T-helper 2 cell treated with Interferon-gamma antibody and Interleukin-4, amounts not matched to agents 5 μg/mL and 100 μg/mL, for 36 hours (primary cell): ENCODE results near the gene DNAJB9.
"Not testable (repeated sequence)": the region's sequence is repeated elsewhere in the genome, so short reads cannot be mapped to it uniquely, and the experiment has no call there.

ENCODE experiments used
- DNase-seq: peaks from one replicate; pipeline ENCODE4 v3.0.0; 2021; ENCODE audit warnings: low spot score
- H3K27ac Mint-ChIP-seq: one replicate; pipeline ENCODE4 v1.8.0; 2021; ENCODE audit warnings: mild to moderate bottlenecking, mixed read lengths
- H3K27me3 Mint-ChIP-seq: one replicate; pipeline ENCODE4 v1.8.0; 2021; ENCODE audit warnings: low read depth, mixed read lengths
- H3K36me3 Mint-ChIP-seq: one replicate; pipeline ENCODE4 v1.8.0; 2021; ENCODE audit warnings: low read depth, mixed read lengths
- H3K4me1 Mint-ChIP-seq: one replicate; pipeline ENCODE4 v1.8.0; 2021; ENCODE audit warnings: low read depth, mixed read lengths
- H3K4me3 Mint-ChIP-seq: one replicate; pipeline ENCODE4 v1.8.0; 2022; ENCODE audit warnings: mild to moderate bottlenecking, moderate library complexity, mixed read lengths
- H3K9me3 Mint-ChIP-seq: one replicate; pipeline ENCODE4 v1.8.0; 2021; ENCODE audit warnings: mixed read lengths

The DNAJB9 gene

GRCh38 chr7:108548141-108548896 lies 21.4 kb upstream of the DNAJB9 start:
- not testable (repeated sequence) for H3K4me1 Mint-ChIP-seq, H3K9me3 Mint-ChIP-seq, H3K27ac Mint-ChIP-seq, DNase-seq, H3K4me3 Mint-ChIP-seq, H3K36me3 Mint-ChIP-seq, H3K27me3 Mint-ChIP-seq

- H3K27ac Mint-ChIP-seq, H3K4me1 Mint-ChIP-seq, H3K4me3 Mint-ChIP-seq, H3K27me3 Mint-ChIP-seq, DNase-seq: not testable (repeated sequence)
- Mint-ChIP-seq H3K9me3 (peaks cover 34% of the 10 kb centered on the region), H3K36me3 (peaks cover 40% of the 10 kb centered on the region)
Measured at GRCh38 chr7:108556665-108557064, 13.0 kb upstream of the DNAJB9 start.

- Mint-ChIP-seq H3K36me3 (peaks cover 42% of the 10 kb centered on the region), H3K27ac (no peak overlapping the region), H3K27me3 (no peaks in the 10 kb centered on the region), H3K4me1 (peaks cover under 1% of the 10 kb centered on the region), H3K4me3 (no peak overlapping the region), H3K9me3 (peaks cover 34% of the 10 kb centered on the region)
- no peak for DNase-seq
Measured at GRCh38 chr7:108557191-108557590, 12.5 kb upstream of the DNAJB9 start.

GRCh38 chr7:108557617-108558016 lies 12.1 kb upstream of the DNAJB9 start:
- peaks cover 2% of the 10 kb centered on the region for H3K4me1 Mint-ChIP-seq
- peaks cover 46% of the 10 kb centered on the region for H3K36me3 Mint-ChIP-seq
- DNase-seq, result no peak

GRCh38 chr7:108559253-108559652 lies 10.4 kb upstream of the DNAJB9 start:
- no peaks in the 10 kb centered on the region for H3K27me3 Mint-ChIP-seq
- peaks cover 34% of the 10 kb centered on the region for H3K9me3 Mint-ChIP-seq
- peaks cover 2% of the 10 kb centered on the region for H3K4me1 Mint-ChIP-seq
- no peak for DNase-seq
- H3K36me3 Mint-ChIP-seq, result peaks cover 55% of the 10 kb centered on the region
- no peak overlapping the region for H3K27ac Mint-ChIP-seq
- H3K4me3 Mint-ChIP-seq, result no peak overlapping the region

More at GRCh38 chr7:108557617-108558016, 12.1 kb upstream of the DNAJB9 start:
- Mint-ChIP-seq H3K27ac (no peak overlapping the region), H3K9me3 (peaks cover 34% of the 10 kb centered on the region), H3K27me3 (no peaks in the 10 kb centered on the region), H3K4me3 (no peak overlapping the region)

- H3K4me1 Mint-ChIP-seq, result peaks cover 7% of the 10 kb centered on the region
- no peak overlapping the region for H3K4me3 Mint-ChIP-seq
- no peak overlapping the region for H3K27ac Mint-ChIP-seq
- H3K27me3 Mint-ChIP-seq, result no peaks in the 10 kb centered on the region
- H3K9me3 Mint-ChIP-seq, result peaks cover 31% of the 10 kb centered on the region
- DNase-seq, result no peak
- H3K36me3 Mint-ChIP-seq, result peaks cover 60% of the 10 kb centered on the region
Measured at GRCh38 chr7:108561047-108561619, 8.5 kb upstream of the DNAJB9 start.

- DNase-seq, result no peak
- Mint-ChIP-seq H3K9me3 (peaks cover 5% of the 10 kb centered on the region), H3K27ac (no peak overlapping the region), H3K4me3 (no peak overlapping the region), H3K27me3 (peaks cover 3% of the 10 kb centered on the region), H3K36me3 (peaks cover 51% of the 10 kb centered on the region), H3K4me1 (peaks cover 17% of the 10 kb centered on the region)
Measured at GRCh38 chr7:108565987-108566386, 3.7 kb upstream of the DNAJB9 start.

GRCh38 chr7:108568801-108569380 lies 783 bp upstream of the DNAJB9 start:
- peaks cover 51% of the 10 kb centered on the region for H3K36me3 Mint-ChIP-seq
- peak overlapping the region; percentile 98 for H3K4me3 Mint-ChIP-seq
- H3K9me3 Mint-ChIP-seq, result no peaks in the 10 kb centered on the region
- peaks cover 3% of the 10 kb centered on the region for H3K27me3 Mint-ChIP-seq
- DNase-seq, result no peak
- H3K4me1 Mint-ChIP-seq, result peaks cover 32% of the 10 kb centered on the region
- H3K27ac Mint-ChIP-seq, result peak overlapping the region; percentile 100

- H3K36me3 Mint-ChIP-seq, result peaks cover 51% of the 10 kb centered on the region
- DNase-seq, result peak; percentile 53
- peaks cover 34% of the 10 kb centered on the region for H3K4me1 Mint-ChIP-seq
- peaks cover 3% of the 10 kb centered on the region for H3K27me3 Mint-ChIP-seq
- peak overlapping the region; percentile 98 for H3K4me3 Mint-ChIP-seq
- H3K27ac Mint-ChIP-seq, result peak overlapping the region; percentile 100
- H3K9me3 Mint-ChIP-seq, result no peaks in the 10 kb centered on the region
Measured at GRCh38 chr7:108570146-108570755, 577 bp downstream of the DNAJB9 start.

GRCh38 chr7:108572480-108572879 lies 2.8 kb downstream of the DNAJB9 start:
- Mint-ChIP-seq H3K4me1 (peaks cover 37% of the 10 kb centered on the region), H3K27ac (no peak overlapping the region), H3K27me3 (peaks cover 3% of the 10 kb centered on the region), H3K4me3 (no peak overlapping the region), H3K36me3 (peaks cover 58% of the 10 kb centered on the region), H3K9me3 (peaks cover 5% of the 10 kb centered on the region)
- no peak for DNase-seq

GRCh38 chr7:108575156-108575555 lies 5.5 kb downstream of the DNAJB9 start:
- no peak overlapping the region for H3K27ac Mint-ChIP-seq
- H3K4me3 Mint-ChIP-seq, result no peak overlapping the region
- DNase-seq, result no peak
- peaks cover 75% of the 10 kb centered on the region for H3K36me3 Mint-ChIP-seq
- peaks cover 30% of the 10 kb centered on the region for H3K4me1 Mint-ChIP-seq
- H3K9me3 Mint-ChIP-seq, result peaks cover 15% of the 10 kb centered on the region
- no peaks in the 10 kb centered on the region for H3K27me3 Mint-ChIP-seq

GRCh38 chr7:108576116-108576515 lies 6.4 kb downstream of the DNAJB9 start:
- Mint-ChIP-seq H3K9me3 (peaks cover 15% of the 10 kb centered on the region), H3K4me1 (peaks cover 27% of the 10 kb centered on the region), H3K36me3 (peaks cover 75% of the 10 kb centered on the region), H3K27me3 (no peaks in the 10 kb centered on the region), H3K27ac (no peak overlapping the region), H3K4me3 (no peak overlapping the region)
- no peak for DNase-seq

- H3K9me3 Mint-ChIP-seq, result peaks cover 15% of the 10 kb centered on the region
- peaks cover 11% of the 10 kb centered on the region for H3K4me1 Mint-ChIP-seq
- no peak overlapping the region for H3K4me3 Mint-ChIP-seq
- H3K27ac Mint-ChIP-seq, result no peak overlapping the region
- no peak for DNase-seq
- peaks cover 57% of the 10 kb centered on the region for H3K36me3 Mint-ChIP-seq
- no peaks in the 10 kb centered on the region for H3K27me3 Mint-ChIP-seq
Measured at GRCh38 chr7:108578937-108579336, 9.3 kb downstream of the DNAJB9 start.

- Mint-ChIP-seq H3K9me3 (peaks cover 15% of the 10 kb centered on the region), H3K4me1 (peaks cover 9% of the 10 kb centered on the region), H3K27ac (no peak overlapping the region), H3K27me3 (no peaks in the 10 kb centered on the region), H3K36me3 (peaks cover 45% of the 10 kb centered on the region), H3K4me3 (no peak overlapping the region)
- no peak for DNase-seq
Measured at GRCh38 chr7:108580298-108580697, 10.6 kb downstream of the DNAJB9 start.
